LNCAP (cell line): Measurements from ENCODE around the gene TTC12.

Source experiments
- TF ChIP-seq, protein P1 (sequence below): fragments of 450-650 bp; IDR thresholded peaks from 2 replicates; pipeline ENCODE4 v1.5.1; 2017; ENCODE audit warnings: mild to moderate bottlenecking

Gene TTC12

GRCh38 chr11:113400631-113401230 is 86.3 kb downstream of the TTC12 start:
- TF ChIP-seq, protein P1, sequence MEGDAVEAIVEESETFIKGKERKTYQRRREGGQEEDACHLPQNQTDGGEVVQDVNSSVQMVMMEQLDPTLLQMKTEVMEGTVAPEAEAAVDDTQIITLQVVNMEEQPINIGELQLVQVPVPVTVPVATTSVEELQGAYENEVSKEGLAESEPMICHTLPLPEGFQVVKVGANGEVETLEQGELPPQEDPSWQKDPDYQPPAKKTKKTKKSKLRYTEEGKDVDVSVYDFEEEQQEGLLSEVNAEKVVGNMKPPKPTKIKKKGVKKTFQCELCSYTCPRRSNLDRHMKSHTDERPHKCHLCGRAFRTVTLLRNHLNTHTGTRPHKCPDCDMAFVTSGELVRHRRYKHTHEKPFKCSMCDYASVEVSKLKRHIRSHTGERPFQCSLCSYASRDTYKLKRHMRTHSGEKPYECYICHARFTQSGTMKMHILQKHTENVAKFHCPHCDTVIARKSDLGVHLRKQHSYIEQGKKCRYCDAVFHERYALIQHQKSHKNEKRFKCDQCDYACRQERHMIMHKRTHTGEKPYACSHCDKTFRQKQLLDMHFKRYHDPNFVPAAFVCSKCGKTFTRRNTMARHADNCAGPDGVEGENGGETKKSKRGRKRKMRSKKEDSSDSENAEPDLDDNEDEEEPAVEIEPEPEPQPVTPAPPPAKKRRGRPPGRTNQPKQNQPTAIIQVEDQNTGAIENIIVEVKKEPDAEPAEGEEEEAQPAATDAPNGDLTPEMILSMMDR: no peak

GRCh38 chr11:113401718-113402117 is 87.3 kb downstream of the TTC12 start:
- TF ChIP-seq, protein P1: no peak

DNA sequence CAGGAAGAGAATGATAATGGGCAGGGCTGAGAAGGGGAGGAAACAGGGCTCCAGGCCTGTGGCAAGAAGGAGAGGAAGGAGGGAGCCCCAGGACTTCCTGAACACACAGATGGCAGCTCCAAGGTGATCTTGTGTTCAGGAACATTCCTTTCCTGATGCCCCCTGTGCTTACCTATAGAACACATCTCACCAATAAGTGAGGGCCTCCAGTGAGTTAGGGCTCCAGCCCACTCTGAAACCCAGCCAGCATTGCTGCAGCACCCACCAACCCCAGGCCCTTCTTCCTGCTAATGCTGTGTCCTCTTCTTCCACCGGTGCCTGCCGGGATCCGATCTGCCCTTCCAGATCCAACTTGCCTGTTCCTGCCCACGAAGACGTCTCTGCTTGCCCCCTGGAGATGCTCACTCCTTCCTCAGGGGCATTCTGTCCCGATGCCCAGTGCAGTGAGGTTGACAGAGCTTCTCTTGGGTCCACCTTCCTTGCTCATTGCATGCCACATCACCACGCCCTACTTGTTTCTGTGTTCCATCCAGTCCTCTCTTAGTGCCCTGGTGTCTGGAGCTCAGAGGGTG is 90.6 kb downstream of the TTC12 start:
- TF ChIP-seq, protein P1: no peak

DNA sequence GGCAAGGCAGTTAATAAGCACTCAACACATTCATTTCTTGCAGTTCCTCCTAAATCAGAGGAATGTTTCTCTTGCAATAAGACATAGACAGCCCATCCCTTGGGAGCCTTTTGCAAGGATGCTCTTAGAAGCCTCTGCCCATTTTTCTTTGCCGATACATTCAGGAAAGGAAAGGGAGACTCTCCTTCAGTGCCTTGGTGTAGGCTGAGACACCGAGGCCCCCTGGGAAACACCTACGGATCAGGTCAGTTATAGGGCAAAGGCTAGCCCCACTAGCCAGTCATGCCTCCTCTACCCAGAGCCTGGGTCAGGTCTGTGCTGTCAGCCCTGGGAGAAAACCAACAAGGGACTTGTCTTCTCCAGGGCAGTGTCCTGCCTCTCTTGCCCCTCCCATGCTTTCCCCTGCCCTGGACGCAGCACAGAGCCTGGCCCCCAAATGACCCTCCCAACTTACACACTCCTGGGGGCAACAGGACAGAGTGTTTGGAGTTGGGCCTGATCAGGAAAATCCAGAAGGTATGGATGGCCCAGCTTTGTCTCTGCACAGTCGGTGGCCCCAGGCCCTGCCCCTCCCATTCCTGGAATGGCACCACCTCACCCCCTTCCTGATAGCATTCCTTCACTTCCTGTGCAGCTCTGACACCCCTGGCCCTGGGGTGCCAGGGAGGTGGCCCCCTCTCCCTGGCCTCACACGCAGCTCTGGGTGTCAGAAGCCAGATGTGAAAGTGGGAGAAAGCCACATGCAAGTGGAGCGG is 91.5 kb downstream of the TTC12 start:
- TF ChIP-seq, protein P1: no peak

DNA sequence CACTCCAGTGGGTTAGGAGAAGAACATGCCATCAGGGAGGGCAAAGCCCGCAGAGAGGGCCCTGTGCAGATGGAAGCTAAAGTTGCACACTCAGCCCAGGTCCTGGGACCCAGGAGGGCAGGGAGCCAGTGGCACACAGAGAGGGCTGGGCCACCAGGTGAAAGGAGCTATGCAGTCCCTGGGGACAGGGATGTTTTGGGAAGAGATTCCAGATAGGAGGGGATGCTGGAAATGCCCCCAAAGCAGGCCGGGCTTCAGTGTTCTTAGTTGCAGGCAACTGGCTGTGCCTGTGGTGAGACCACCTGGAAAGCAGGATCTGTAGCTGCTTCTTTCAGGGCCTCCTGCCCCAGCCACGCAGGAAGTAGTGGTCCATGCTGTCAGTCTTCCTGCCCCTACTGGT is 92.8 kb downstream of the TTC12 start:
- TF ChIP-seq, protein P1: no peak

- TF ChIP-seq, protein P1: no peak
Measured at GRCh38 chr11:113408206-113408605, 93.8 kb downstream of the TTC12 start.

- TF ChIP-seq, protein P1: no peak
Measured at GRCh38 chr11:113408887-113409286, 94.5 kb downstream of the TTC12 start.
